Measurements from ENCODE around the gene APBA2.
"Not testable (repeated sequence)": the region's sequence is repeated elsewhere in the genome, so short reads cannot be mapped to it uniquely, and the experiment has no call there.

The APBA2 gene

GRCh38 chr15:29101491-29101890 is 215.7 kb downstream of the APBA2 start (continued):
- no peak for TF ChIP-seq ZNF239 (tag by site-specific recombination; IDR thresholded peaks at IDR 0.05)
- no peak for TF ChIP-seq ZNF2 (tag by site-specific recombination; IDR thresholded peaks at IDR 0.05)
- TF ChIP-seq ZNF37A (tag by site-specific recombination; IDR thresholded peaks at IDR 0.05), result no peak
- no peak for TF ChIP-seq ZNF544 (tag by site-specific recombination; IDR thresholded peaks at IDR 0.05)
- TF ChIP-seq ZBTB8A (tag by site-specific recombination; IDR thresholded peaks at IDR 0.05), result no peak
- TF ChIP-seq ZNF585B (tag by site-specific recombination; IDR thresholded peaks at IDR 0.05), result no peak
- no peak for TF ChIP-seq ZFP41 (tag by site-specific recombination; IDR thresholded peaks at IDR 0.05; ENCODE audit: borderline replicate concordance)
- TF ChIP-seq ZNF423 (tag by site-specific recombination; IDR thresholded peaks at IDR 0.05), result no peak
- no peak for TF ChIP-seq ZNF48 (tag by site-specific recombination; IDR thresholded peaks at IDR 0.05)
- no peak for TF ChIP-seq ZFP69B (tag by site-specific recombination; IDR thresholded peaks at IDR 0.05)

DNA sequence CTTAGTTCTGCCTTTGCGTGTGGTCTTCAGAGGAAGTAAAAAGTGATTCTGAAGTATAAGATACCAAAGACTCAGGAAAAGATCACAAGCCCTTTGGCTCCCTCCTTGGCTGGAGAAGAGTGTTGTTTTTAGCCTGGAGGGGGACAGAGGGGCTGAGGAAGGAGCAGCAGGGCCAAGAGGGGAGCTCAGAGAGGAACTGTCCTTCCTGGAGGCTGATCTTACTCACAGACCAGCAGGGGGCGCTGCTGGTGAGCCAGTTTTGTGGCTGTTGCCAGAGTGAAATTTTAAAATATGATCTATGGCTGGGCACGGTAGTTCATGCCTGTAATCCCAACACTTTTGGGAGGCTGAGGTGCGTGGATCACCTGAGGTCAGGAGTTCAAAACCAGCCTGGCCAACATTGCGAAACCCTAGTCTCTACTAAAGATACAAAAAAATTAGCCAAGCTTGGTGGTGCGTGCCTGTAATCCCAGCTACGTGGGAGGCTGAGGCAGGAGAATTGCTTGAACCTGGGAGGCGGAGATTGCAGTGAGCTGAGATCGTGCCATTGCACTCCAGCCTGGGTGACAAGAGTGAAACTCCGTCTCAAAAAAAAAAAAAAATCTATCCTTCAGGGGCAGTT is 216.5 kb downstream of the APBA2 start:
- H3K4me1 ChIP-seq (ENCODE audit: control insufficient read depth, insufficient read depth, low read length); H3K36me3 ChIP-seq (ENCODE audit: control insufficient read depth in 2 of 2, insufficient read depth in 1 of 2, low read length in 2 of 2); H3K4me3 ChIP-seq (ENCODE audit: low read depth, low read length); H3K9me3 ChIP-seq (ENCODE audit: control insufficient read depth, insufficient read depth, low read depth, low read length); POLR2A ChIA-PET; H3K27ac ChIP-seq (ENCODE audit: extremely low read depth, low read depth, low read length): not testable (repeated sequence)
- CTCF ChIA-PET, result interaction anchor here (0.6 to 2.1 kb wide), 16 partner anchors 8 to 974 kb away, joined by 3 to 11 read pairs (median 4); no protein-coding TSS in a partner anchor
- TF ChIP-seq ZNF2 (tag by site-specific recombination; IDR thresholded peaks at IDR 0.05) (0 out of 2 replicates have a peak, but pooled peaks have one; percentile 71), ZNF654 (tag by site-specific recombination; IDR thresholded peaks at IDR 0.05; ENCODE audit: low read depth) (peak; percentile 41)

DNA sequence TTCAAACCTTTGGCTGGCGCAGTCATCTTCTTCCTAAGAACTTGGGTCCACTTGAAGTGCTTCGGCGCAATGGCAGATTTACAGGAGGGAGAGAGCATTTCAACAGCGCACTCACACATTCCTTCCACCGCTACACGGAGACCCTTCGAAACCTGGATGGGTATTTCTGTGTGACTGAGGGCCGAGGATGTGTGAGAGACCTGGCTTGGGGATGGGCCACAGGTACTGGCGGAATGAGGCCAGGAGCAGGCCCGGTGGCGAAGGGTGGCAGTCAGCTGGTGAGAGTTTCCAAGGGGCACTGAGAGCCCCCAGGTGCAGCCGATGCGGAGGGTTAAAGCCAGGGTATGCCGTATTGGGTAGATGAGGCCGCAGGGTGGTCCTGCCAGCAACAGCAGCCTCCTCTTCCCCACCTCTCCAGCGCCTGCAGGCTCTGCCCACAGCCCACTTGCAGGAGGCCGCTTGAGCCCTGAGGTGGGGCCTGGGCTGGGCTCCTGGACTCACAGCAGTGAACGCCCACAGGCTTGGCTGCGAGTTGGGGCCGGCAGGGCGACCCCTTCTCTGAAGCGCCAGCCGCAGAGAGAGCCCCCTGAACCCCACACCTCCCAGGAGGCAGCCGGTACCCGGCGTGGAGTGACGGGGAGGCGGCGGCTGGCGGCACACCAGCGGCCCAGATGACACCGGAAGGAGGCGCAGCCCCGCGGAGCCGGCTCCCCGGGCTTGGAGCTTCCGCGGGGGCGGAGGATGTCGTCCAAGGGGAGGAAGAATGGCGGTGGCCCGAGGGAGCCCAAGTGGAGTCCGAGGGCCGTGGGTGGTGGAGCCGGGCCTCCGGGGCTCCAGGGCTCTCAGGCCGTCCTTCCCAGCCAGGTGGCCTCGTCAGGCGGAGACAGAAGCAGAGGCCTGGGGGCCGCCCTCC is 217.4 kb downstream of the APBA2 start:
- no peaks in the 10 kb centered on the region for H3K4me1 ChIP-seq (ENCODE audit: control insufficient read depth, insufficient read depth, low read length)
- H3K9me3 ChIP-seq (ENCODE audit: control insufficient read depth, insufficient read depth, low read depth, low read length), result no peaks in the 10 kb centered on the region
- ChIA-PET CTCF (interaction anchor here (0.6 to 2.1 kb wide), 18 partner anchors 7 to 770 kb away, joined by 3 to 11 read pairs (median 4); no protein-coding TSS in a partner anchor), POLR2A (no interaction called here)
- peak overlapping the region; percentile 46; the same call in 1 of the 2 replicates for H3K27ac ChIP-seq (ENCODE audit: extremely low read depth, low read depth, low read length)
- H3K4me3 ChIP-seq (ENCODE audit: low read depth, low read length), result peak overlapping the region; percentile 34
- H3K36me3 ChIP-seq (ENCODE audit: control insufficient read depth in 2 of 2, insufficient read depth in 1 of 2, low read length in 2 of 2), result peaks cover 0 to 3% of the 10 kb centered on the region in 2 experiments; a peak in 2 of 3 replicates
- TF ChIP-seq, protein P1, sequence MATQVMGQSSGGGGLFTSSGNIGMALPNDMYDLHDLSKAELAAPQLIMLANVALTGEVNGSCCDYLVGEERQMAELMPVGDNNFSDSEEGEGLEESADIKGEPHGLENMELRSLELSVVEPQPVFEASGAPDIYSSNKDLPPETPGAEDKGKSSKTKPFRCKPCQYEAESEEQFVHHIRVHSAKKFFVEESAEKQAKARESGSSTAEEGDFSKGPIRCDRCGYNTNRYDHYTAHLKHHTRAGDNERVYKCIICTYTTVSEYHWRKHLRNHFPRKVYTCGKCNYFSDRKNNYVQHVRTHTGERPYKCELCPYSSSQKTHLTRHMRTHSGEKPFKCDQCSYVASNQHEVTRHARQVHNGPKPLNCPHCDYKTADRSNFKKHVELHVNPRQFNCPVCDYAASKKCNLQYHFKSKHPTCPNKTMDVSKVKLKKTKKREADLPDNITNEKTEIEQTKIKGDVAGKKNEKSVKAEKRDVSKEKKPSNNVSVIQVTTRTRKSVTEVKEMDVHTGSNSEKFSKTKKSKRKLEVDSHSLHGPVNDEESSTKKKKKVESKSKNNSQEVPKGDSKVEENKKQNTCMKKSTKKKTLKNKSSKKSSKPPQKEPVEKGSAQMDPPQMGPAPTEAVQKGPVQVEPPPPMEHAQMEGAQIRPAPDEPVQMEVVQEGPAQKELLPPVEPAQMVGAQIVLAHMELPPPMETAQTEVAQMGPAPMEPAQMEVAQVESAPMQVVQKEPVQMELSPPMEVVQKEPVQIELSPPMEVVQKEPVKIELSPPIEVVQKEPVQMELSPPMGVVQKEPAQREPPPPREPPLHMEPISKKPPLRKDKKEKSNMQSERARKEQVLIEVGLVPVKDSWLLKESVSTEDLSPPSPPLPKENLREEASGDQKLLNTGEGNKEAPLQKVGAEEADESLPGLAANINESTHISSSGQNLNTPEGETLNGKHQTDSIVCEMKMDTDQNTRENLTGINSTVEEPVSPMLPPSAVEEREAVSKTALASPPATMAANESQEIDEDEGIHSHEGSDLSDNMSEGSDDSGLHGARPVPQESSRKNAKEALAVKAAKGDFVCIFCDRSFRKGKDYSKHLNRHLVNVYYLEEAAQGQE (tag by site-specific recombination; IDR thresholded peaks at IDR 0.05), result no peak
- TF ChIP-seq MYNN (tag by site-specific recombination; IDR thresholded peaks at IDR 0.05; ENCODE audit: borderline replicate concordance) (no peak), ZFP69B (tag by site-specific recombination; IDR thresholded peaks at IDR 0.05) (no peak), ZBTB11 (tag by site-specific recombination; conservative IDR thresholded peaks at IDR 0.05; ENCODE audit: low read depth) (peak; percentile 28; the same call in 1 of the 2 replicates), GLIS2 (tag by site-specific recombination; IDR thresholded peaks at IDR 0.05) (peak; percentile 77), ZNF433 (tag by site-specific recombination; IDR thresholded peaks at IDR 0.05; ENCODE audit: low read depth) (no peak), ZNF24 (tag by site-specific recombination; IDR thresholded peaks at IDR 0.05) (no peak), SP7 (tag by site-specific recombination; IDR thresholded peaks at IDR 0.05) (0 out of 2 replicates have a peak, but pooled peaks have one; percentile 16), PBX3 (CRISPR knock-in tag; IDR thresholded peaks at IDR 0.05) (no peak), SALL2 (tag by site-specific recombination; IDR thresholded peaks at IDR 0.05; ENCODE audit: borderline replicate concordance) (no peak), ZNF623 (tag by site-specific recombination; IDR thresholded peaks at IDR 0.05) (no peak)
- TF ChIP-seq, protein P2, sequence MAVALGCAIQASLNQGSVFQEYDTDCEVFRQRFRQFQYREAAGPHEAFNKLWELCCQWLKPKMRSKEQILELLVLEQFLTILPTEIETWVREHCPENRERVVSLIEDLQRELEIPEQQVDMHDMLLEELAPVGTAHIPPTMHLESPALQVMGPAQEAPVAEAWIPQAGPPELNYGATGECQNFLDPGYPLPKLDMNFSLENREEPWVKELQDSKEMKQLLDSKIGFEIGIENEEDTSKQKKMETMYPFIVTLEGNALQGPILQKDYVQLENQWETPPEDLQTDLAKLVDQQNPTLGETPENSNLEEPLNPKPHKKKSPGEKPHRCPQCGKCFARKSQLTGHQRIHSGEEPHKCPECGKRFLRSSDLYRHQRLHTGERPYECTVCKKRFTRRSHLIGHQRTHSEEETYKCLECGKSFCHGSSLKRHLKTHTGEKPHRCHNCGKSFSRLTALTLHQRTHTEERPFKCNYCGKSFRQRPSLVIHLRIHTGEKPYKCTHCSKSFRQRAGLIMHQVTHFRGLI (tag by site-specific recombination; IDR thresholded peaks at IDR 0.05), result no peak
